SU-DHL-6 (cell line): ENCODE data around the gene OR51D1.

Source experiments
- H2AFZ ChIP-seq: fragments of 200-600 bp; sonication (generic); 2 replicates; pipeline ENCODE4 v1.6.1; 2014; ENCODE audit warnings: low read depth, mild to moderate bottlenecking, moderate library complexity, mixed read lengths, antibody characterized with exemption, low read length; ENCODE audit not compliant: severe bottlenecking
- H3F3A ChIP-seq: fragments of 200-600 bp; shearing (Covaris generic); 2 replicates; pipeline ENCODE4 v1.6.0; 2016; ENCODE audit warnings: antibody characterized with exemption, mild to moderate bottlenecking; ENCODE audit not compliant: insufficient read depth
- H3K27ac ChIP-seq: fragments of 200-600 bp; sonication (generic); 2 replicates; pipeline ENCODE4 v1.5.1; 2016; ENCODE audit warnings: low read depth, mild to moderate bottlenecking, low read length, moderate library complexity, mixed read lengths
- H3K27me3 ChIP-seq: fragments of 200-600 bp; sonication (generic), shearing (Covaris generic); 2 replicates; pipeline ENCODE4 v1.6.0; 2014; ENCODE audit warnings: mild to moderate bottlenecking, low read length
- H3K36me3 ChIP-seq: fragments of 200-600 bp; sonication (generic); 2 replicates; pipeline ENCODE4 v1.6.1; 2014; ENCODE audit warnings: mild to moderate bottlenecking, low read length, mixed read lengths
- H3K4me2 ChIP-seq: fragments of 300-600, 200-600 bp; shearing (Covaris generic), sonication (generic); 2 replicates; pipeline ENCODE4 v1.6.0; 2014; ENCODE audit warnings: low read length, low read depth, mild to moderate bottlenecking; ENCODE audit not compliant: poor library complexity, severe bottlenecking
- H3K4me3 ChIP-seq: fragments of 200-600 bp; sonication (generic); 2 replicates; pipeline ENCODE4 v1.5.1; 2014; ENCODE audit warnings: antibody characterized with exemption, low read length, mild to moderate bottlenecking, mixed read lengths; ENCODE audit not compliant: insufficient read depth, poor library complexity, severe bottlenecking
- H3K79me2 ChIP-seq: fragments of 200-600 bp; sonication (generic); 2 replicates; pipeline ENCODE4 v1.6.1; 2014; ENCODE audit warnings: mild to moderate bottlenecking, low read length, moderate library complexity; ENCODE audit not compliant: insufficient read depth
- H3K9ac ChIP-seq: fragments of 200-600 bp; sonication (generic); 2 replicates; pipeline ENCODE4 v1.7.0; 2014; ENCODE audit warnings: mild to moderate bottlenecking, low read length
- H3K9me2 ChIP-seq: fragments of 200-600 bp; sonication (generic); replicated peaks from 2 replicates; pipeline ENCODE4 v1.6.1; 2014; ENCODE audit warnings: low read length; ENCODE audit not compliant: insufficient read depth
- H3K9me3 ChIP-seq: fragments of 200-600 bp; sonication (generic); 2 replicates; pipeline ENCODE4 v1.6.1; 2014; ENCODE audit warnings: low read length, mixed read lengths; ENCODE audit not compliant: insufficient read depth
- H4K20me1 ChIP-seq: fragments of 200-600 bp; sonication (generic); 2 replicates; pipeline ENCODE4 v1.6.1; 2014; ENCODE audit warnings: low read depth, mild to moderate bottlenecking, antibody characterized with exemption, low read length, moderate library complexity, mixed read lengths
- EZH2phosphoT487 ChIP-seq: fragments of 200-600 bp; sonication (generic), shearing (Covaris generic); conservative IDR thresholded peaks from 2 replicates; pipeline ENCODE4 v1.6.1; 2018; ENCODE audit warnings: mild to moderate bottlenecking, antibody characterized with exemption, low read length, moderate library complexity, mixed read lengths
- TF ChIP-seq, protein P1 (sequence below): fragments of 200-600 bp; sonication (generic); IDR thresholded peaks from one replicate; pipeline ENCODE4 v1.5.1; 2017; ENCODE audit warnings: antibody characterized with exemption, mild to moderate bottlenecking, low read length, moderate library complexity; ENCODE audit not compliant: insufficient read depth, poor library complexity, severe bottlenecking

The OR51D1 gene

DNA sequence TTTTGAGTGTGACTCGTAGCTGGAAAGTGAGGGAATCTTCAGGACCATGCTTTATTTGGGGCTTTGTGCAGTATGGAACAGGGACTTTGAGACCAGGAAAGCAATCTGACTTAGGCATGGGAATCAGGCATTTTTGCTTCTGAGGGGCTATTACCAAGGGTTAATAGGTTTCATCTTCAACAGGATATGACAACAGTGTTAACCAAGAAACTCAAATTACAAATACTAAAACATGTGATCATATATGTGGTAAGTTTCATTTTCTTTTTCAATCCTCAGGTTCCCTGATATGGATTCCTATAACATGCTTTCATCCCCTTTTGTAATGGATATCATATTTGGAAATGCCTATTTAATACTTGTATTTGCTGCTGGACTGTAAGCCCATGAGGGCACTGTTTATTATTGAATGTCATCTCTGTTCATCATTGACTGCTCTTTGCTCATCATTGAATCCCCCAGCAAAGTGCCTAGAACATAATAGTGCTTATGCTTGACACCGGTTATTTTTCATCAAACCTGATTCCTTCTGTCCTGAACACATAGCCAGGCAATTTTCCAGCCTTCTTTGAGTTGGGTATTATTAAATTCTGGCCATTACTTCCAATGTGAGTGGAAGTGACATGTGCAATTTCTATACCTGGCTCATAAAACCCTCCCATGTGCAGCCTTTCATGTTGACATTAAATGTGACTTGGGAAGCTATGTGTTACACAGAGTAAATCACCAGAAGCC lies 17.5 kb downstream of the OR51D1 start:
- no peaks in the 10 kb centered on the region for H3K27me3 ChIP-seq
- no peak overlapping the region for H3K4me2 ChIP-seq
- no peak overlapping the region for H3K9ac ChIP-seq
- H3K4me3 ChIP-seq = no peak overlapping the region
- H2AFZ ChIP-seq = no peak overlapping the region
- no peaks in the 10 kb centered on the region for H3K9me2 ChIP-seq
- TF ChIP-seq, protein P1, sequence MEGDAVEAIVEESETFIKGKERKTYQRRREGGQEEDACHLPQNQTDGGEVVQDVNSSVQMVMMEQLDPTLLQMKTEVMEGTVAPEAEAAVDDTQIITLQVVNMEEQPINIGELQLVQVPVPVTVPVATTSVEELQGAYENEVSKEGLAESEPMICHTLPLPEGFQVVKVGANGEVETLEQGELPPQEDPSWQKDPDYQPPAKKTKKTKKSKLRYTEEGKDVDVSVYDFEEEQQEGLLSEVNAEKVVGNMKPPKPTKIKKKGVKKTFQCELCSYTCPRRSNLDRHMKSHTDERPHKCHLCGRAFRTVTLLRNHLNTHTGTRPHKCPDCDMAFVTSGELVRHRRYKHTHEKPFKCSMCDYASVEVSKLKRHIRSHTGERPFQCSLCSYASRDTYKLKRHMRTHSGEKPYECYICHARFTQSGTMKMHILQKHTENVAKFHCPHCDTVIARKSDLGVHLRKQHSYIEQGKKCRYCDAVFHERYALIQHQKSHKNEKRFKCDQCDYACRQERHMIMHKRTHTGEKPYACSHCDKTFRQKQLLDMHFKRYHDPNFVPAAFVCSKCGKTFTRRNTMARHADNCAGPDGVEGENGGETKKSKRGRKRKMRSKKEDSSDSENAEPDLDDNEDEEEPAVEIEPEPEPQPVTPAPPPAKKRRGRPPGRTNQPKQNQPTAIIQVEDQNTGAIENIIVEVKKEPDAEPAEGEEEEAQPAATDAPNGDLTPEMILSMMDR = no peak
- no peak for TF ChIP-seq EZH2phosphoT487
- no peaks in the 10 kb centered on the region for H3K9me3 ChIP-seq
- no peaks in the 10 kb centered on the region for H3K79me2 ChIP-seq
- no peaks in the 10 kb centered on the region for H3F3A ChIP-seq
- H4K20me1 ChIP-seq = no peaks in the 10 kb centered on the region
- no peaks in the 10 kb centered on the region for H3K36me3 ChIP-seq
- H3K27ac ChIP-seq = no peak overlapping the region

DNA sequence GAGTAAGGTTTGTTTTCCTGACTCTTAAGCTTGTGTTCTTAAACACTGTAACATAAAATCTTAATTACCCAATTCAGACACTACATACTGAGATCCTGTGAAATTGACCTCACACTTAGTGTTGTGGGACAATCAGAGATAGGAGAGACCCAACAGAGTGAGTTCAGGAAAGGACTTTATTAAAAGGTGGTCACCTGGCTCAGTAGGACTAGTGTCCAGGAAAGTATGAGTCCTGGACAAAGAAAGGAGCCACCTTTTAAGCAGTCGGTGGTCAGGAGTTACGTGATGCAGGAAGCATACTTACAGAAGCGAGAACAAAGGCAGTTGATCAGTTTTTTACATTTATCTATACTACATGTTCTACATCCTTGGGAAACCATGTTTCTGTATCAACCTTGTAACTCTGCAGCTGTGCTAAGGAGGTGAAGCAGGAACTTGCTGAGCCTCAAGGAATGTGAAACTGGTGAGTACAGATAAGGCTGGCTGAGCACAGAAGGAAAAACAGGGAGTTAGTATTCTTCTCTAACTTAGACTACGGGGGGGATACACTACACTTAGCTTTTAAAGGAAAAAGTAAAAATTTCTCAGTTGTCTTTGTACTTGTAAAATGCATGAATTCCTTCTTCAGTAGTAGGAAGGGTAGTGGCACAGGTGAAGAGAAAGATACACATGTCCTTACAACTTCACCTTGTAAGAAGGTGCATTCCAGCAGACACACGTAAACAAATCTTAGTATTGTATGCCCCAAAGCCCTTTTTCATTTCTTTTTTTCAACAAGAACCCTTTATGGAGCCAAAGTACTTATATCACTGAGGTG lies 21.6 kb downstream of the OR51D1 start:
- Histone ChIP-seq H3K4me2 (no peak overlapping the region), H3K9me2 (no peaks in the 10 kb centered on the region), H3K4me3 (no peak overlapping the region), H3K9me3 (no peaks in the 10 kb centered on the region), H3K27me3 (no peaks in the 10 kb centered on the region), H4K20me1 (no peaks in the 10 kb centered on the region), H3F3A (no peaks in the 10 kb centered on the region), H3K27ac (no peak overlapping the region), H2AFZ (no peak overlapping the region), H3K79me2 (no peaks in the 10 kb centered on the region), H3K9ac (no peak overlapping the region), H3K36me3 (no peaks in the 10 kb centered on the region)
- TF ChIP-seq, protein P1 = no peak
- TF ChIP-seq EZH2phosphoT487 = no peak

DNA sequence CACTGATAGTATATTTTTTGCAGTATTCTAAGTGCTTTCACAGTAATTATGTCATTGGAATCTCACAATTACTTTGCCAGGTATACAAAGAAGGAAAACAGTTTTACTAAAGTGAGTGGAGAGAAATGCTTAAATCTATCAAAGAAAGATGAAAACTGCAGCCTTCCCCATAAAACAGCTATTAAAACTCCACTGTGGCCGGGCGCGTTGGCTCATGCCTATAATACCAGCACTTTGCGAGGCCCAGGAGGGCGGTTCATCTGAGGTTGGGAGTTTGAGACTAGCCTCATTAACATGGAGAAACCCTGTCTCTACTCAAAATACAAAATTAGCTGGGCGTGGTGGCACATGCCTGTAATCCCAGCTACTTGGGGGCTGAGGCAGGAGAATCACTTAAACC lies 25.6 kb downstream of the OR51D1 start:
- no peak overlapping the region for H3K4me3 ChIP-seq
- H3K36me3 ChIP-seq = no peaks in the 10 kb centered on the region
- H3K79me2 ChIP-seq = no peaks in the 10 kb centered on the region
- no peak overlapping the region for H3K9ac ChIP-seq
- no peak for TF ChIP-seq EZH2phosphoT487
- TF ChIP-seq, protein P1 = no peak
- no peaks in the 10 kb centered on the region for H3K9me2 ChIP-seq
- no peaks in the 10 kb centered on the region for H3K27me3 ChIP-seq
- H4K20me1 ChIP-seq = no peaks in the 10 kb centered on the region
- H3K9me3 ChIP-seq = no peaks in the 10 kb centered on the region
- H3K4me2 ChIP-seq = no peak overlapping the region
- H2AFZ ChIP-seq = no peak overlapping the region
- H3F3A ChIP-seq = no peaks in the 10 kb centered on the region
- H3K27ac ChIP-seq = no peak overlapping the region
